Measurements from ENCODE around the gene PTPRU. TPM values are rescaled to one million over a fixed set of nuclear protein-coding genes. Genes with fewer than 3 reads are reported as not detected.
A peak's percentile ranks its signal among the peaks of the same experiment; 100 is the strongest.

The PTPRU gene
- total RNA-seq, 1 donor from 2014 or later: 0.24 TPM

DNA sequence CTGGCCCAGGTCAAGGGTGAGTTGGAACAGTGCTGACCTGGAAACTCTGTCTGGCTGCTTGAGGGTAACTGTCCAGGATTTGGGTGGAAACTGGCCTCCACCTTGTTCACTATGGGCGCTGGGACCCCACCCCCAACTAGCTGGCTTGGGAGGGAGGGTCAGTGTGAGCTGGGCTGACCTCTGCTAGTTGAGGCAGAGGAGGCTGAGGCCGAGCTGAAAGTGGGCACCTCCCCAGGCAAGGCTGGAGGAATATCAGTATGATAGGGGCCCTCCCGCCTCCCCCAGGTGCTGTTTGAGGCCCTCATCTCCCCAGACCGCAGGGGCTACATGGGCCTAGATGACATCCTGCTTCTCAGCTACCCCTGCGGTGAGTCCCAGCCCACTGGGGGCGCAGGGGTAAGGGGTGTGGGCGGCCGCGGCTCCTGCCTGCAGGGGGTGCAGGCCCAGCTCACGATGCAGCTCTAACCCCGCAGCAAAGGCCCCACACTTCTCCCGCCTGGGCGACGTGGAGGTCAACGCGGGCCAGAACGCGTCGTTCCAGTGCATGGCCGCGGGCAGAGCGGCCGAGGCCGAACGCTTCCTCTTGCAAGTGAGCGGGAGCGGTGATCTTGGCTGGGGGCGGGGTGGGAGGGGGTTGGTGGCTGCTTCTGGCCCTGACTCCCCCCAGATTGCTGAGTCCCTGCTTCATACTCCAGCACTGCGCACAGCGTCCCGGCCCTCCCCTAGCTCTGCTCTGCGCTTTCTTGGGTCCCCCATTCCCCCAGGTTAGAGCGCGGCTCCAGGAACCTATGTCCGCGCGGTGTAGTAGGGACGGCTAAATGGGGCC is 22.9 kb downstream of the PTPRU start:
- H3K4me1 Mint-ChIP-seq: peaks cover 5% of the 10 kb centered on the region
- ChIA-PET CTCF (no interaction called here), POLR2A (no interaction called here)
- peaks cover 45% of the 10 kb centered on the region for H3K27me3 Mint-ChIP-seq
- peak overlapping the region; percentile 78 for H3K4me3 Mint-ChIP-seq
- intact Hi-C loops (cut with micrococcal nuclease): no loop called here
- H3K9me3 Mint-ChIP-seq: no peaks in the 10 kb centered on the region
- ATAC-seq (ENCODE audit: low read depth): peak; percentile 40
- DNase-seq: no peak
- no peak overlapping the region for H3K27ac Mint-ChIP-seq
- TF ChIP-seq, protein P1, sequence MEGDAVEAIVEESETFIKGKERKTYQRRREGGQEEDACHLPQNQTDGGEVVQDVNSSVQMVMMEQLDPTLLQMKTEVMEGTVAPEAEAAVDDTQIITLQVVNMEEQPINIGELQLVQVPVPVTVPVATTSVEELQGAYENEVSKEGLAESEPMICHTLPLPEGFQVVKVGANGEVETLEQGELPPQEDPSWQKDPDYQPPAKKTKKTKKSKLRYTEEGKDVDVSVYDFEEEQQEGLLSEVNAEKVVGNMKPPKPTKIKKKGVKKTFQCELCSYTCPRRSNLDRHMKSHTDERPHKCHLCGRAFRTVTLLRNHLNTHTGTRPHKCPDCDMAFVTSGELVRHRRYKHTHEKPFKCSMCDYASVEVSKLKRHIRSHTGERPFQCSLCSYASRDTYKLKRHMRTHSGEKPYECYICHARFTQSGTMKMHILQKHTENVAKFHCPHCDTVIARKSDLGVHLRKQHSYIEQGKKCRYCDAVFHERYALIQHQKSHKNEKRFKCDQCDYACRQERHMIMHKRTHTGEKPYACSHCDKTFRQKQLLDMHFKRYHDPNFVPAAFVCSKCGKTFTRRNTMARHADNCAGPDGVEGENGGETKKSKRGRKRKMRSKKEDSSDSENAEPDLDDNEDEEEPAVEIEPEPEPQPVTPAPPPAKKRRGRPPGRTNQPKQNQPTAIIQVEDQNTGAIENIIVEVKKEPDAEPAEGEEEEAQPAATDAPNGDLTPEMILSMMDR (IDR thresholded peaks at IDR 0.05): no peak
- H3K36me3 Mint-ChIP-seq (ENCODE audit: low read depth): no peaks in the 10 kb centered on the region

DNA sequence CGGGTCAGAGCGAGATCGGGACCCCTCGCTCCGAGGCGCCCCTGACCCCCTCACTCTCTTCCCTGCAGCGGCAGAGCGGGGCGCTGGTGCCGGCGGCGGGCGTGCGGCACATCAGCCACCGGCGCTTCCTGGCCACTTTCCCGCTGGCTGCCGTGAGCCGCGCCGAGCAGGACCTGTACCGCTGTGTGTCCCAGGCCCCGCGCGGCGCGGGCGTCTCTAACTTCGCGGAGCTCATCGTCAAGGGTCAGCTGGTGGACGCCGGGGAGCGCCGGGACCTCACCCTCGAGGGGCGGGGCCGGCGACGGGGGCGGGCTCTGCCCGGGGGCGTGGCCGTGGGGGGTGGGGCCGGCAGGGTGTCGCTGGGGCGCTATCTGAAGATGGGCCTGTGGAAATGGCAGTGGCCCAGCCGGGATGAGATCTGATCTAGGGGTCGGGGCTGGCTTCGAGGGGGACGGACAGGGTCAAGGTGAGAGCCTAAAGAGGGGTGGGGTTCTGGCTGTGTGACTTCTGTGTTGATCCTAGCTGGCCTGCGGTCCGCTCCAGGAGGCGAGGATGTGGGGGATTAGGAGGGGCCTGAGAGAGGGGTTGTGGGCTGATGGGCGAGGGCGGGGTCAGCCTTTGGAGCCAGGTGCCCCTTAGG is 23.6 kb downstream of the PTPRU start:
- TF ChIP-seq, protein P1 (IDR thresholded peaks at IDR 0.05): no peak
- intact Hi-C loops (cut with micrococcal nuclease): no loop called here
- Mint-ChIP-seq H3K4me1 (peaks cover 5% of the 10 kb centered on the region), H3K36me3 (ENCODE audit: low read depth) (no peaks in the 10 kb centered on the region), H3K27ac (no peak overlapping the region), H3K4me3 (peak overlapping the region; percentile 78), H3K9me3 (no peaks in the 10 kb centered on the region), H3K27me3 (peaks cover 45% of the 10 kb centered on the region)
- ATAC-seq (ENCODE audit: low read depth) (peak; percentile 47), DNase-seq (peak; percentile 29)
- ChIA-PET CTCF (no interaction called here), POLR2A (no interaction called here)

DNA sequence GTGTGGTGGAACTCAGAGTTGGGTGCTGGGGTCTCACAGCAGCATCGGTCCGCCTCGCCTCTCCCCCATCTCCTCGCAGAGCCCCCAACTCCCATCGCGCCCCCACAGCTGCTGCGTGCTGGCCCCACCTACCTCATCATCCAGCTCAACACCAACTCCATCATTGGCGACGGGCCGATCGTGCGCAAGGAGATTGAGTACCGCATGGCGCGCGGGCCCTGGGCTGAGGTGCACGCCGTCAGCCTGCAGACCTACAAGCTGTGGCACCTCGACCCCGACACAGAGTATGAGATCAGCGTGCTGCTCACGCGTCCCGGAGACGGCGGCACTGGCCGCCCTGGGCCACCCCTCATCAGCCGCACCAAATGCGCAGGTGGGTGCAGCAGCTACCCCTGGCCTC is 24.2 kb downstream of the PTPRU start:
- DNase-seq: no peak
- no peaks in the 10 kb centered on the region for H3K36me3 Mint-ChIP-seq (ENCODE audit: low read depth)
- CTCF ChIA-PET: no interaction called here
- TF ChIP-seq, protein P1 (IDR thresholded peaks at IDR 0.05): no peak
- H3K27me3 Mint-ChIP-seq: peaks cover 48% of the 10 kb centered on the region
- no peak for ATAC-seq (ENCODE audit: low read depth)
- H3K27ac Mint-ChIP-seq: no peak overlapping the region
- H3K4me3 Mint-ChIP-seq: peak overlapping the region; percentile 78
- intact Hi-C loops (cut with micrococcal nuclease): no loop called here
- H3K9me3 Mint-ChIP-seq: no peaks in the 10 kb centered on the region
- POLR2A ChIA-PET: no interaction called here
- peaks cover 5% of the 10 kb centered on the region for H3K4me1 Mint-ChIP-seq

DNA sequence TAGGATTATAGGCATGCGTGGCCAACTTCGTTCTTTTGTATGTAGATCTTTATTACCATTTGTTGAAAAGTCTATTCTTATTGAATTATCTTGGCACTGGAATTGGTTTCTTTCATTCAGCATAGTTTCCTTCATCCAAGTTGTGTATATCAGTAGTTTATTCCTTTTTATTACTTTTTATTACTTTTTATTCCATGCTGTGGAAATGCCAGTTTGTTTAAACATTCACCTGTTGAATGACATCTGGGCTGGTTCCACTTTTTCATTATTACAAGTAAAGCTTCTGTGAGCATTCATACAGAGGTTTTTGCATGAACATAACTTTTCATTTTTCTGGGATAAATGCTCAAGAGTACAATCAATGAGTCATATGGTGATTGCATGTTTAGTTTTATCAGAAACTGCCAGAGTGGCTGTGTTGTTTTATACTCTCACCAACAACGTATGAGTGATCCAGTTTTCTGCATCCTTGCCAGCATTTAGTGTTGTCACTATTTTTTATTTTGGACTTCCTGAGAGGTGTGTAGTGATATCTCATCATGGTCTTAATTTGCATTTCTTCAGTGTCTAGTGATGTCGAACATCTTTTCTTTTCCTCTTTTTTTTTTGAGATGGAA is 28.6 kb downstream of the PTPRU start:
- no peaks in the 10 kb centered on the region for H3K9me3 Mint-ChIP-seq
- ChIA-PET POLR2A (no interaction called here), CTCF (no interaction called here)
- ATAC-seq (ENCODE audit: low read depth) (no peak), DNase-seq (no peak)
- intact Hi-C loops (cut with micrococcal nuclease): no loop called here
- TF ChIP-seq, protein P1 (IDR thresholded peaks at IDR 0.05): no peak
- no peak overlapping the region for H3K27ac Mint-ChIP-seq
- peaks cover 60% of the 10 kb centered on the region for H3K27me3 Mint-ChIP-seq
- no peaks in the 10 kb centered on the region for H3K36me3 Mint-ChIP-seq (ENCODE audit: low read depth)
- H3K4me1 Mint-ChIP-seq: peaks cover 4% of the 10 kb centered on the region
- H3K4me3 Mint-ChIP-seq: no peak overlapping the region

DNA sequence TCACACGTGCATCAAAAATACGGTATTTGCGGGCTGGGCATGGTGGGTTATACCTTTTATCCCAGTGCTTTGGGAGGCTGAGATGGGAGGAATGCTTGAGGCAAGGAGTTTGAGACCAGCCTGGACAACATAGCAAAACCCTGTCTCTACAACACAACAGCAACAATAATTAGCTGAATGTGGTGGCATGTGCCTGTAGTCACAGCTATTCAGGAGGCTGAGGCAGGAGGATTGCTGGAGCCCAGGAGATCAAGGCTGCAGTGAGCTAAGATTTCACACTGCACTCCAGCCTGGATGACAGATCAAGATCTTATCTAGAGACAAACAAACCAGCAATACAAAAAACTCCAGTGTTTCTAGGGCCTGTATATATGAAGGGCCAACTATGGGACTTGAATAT is 30.6 kb downstream of the PTPRU start:
- POLR2A ChIA-PET: no interaction called here
- ATAC-seq (ENCODE audit: low read depth) (no peak), DNase-seq (no peak)
- H3K4me1 Mint-ChIP-seq: no peaks in the 10 kb centered on the region
- H3K27ac Mint-ChIP-seq: no peak overlapping the region
- intact Hi-C loops (cut with micrococcal nuclease): no loop called here
- H3K4me3 Mint-ChIP-seq: no peak overlapping the region
- TF ChIP-seq, protein P1 (IDR thresholded peaks at IDR 0.05): no peak
- no peaks in the 10 kb centered on the region for H3K36me3 Mint-ChIP-seq (ENCODE audit: low read depth)
- CTCF ChIA-PET: no interaction called here
- no peaks in the 10 kb centered on the region for H3K9me3 Mint-ChIP-seq
- H3K27me3 Mint-ChIP-seq: peaks cover 55% of the 10 kb centered on the region

Measured in activated B cell treated with CpG ODN at 0.5 μM for 24 hours (primary cell).